Activated CD8-positive, alpha-beta memory T cell treated with anti-CD3 and anti-CD28 coated beads, Interleukin-2, amount 10 ng/mL, durations not matched to agents 7 days and 5 days (primary cell): Measurements from ENCODE around the gene KRT3. TPM values are rescaled to one million over a fixed set of nuclear protein-coding genes. Genes with fewer than 3 reads are reported as not detected.
"Not testable (repeated sequence)": the region's sequence is repeated elsewhere in the genome, so short reads cannot be mapped to it uniquely, and the experiment has no call there.

ENCODE experiments used
- ATAC-seq: fragments of 150-1000 bp; cut with Tn5 transposase; one replicate; pipeline ENCODE4 v1.10.0; 2021; ENCODE audit warnings: moderate library complexity
- CTCF ChIA-PET: fragments of 350-600 bp; sonication (Branson Sonifier 250); formaldehyde crosslinking; loops from one replicate; lab custom pipeline; 2021; ENCODE audit warnings: antibody characterized with exemption; lab: Charles Lee
- DNase-seq: peaks from one replicate; pipeline ENCODE4 v3.0.0-alpha.2; 2020
- H3K27ac Mint-ChIP-seq: one replicate; pipeline ENCODE4 v1.8.0; 2021; ENCODE audit warnings: mild to moderate bottlenecking, mixed read lengths
- H3K27me3 Mint-ChIP-seq: one replicate; pipeline ENCODE4 v1.8.0; 2021; ENCODE audit warnings: mixed read lengths
- H3K36me3 Mint-ChIP-seq: one replicate; pipeline ENCODE4 v1.8.0; 2021; ENCODE audit warnings: mild to moderate bottlenecking, mixed read lengths
- H3K4me1 Mint-ChIP-seq: one replicate; pipeline ENCODE4 v1.8.0; 2021; ENCODE audit warnings: mixed read lengths
- H3K4me3 Mint-ChIP-seq: one replicate; pipeline ENCODE4 v1.8.0; 2021; ENCODE audit warnings: mild to moderate bottlenecking, moderate library complexity, mixed read lengths
- H3K9me3 Mint-ChIP-seq: one replicate; pipeline ENCODE4 v1.8.0; 2022; ENCODE audit warnings: low read depth, mixed read lengths
- total RNA-seq, 2 experiments: library from RNA; stranded (reverse); gene quantifications; one replicate each; pipeline ENCODE4 v1.2.3, GENCODE V29; 2021

KRT3 gene
- total RNA-seq, 2 experiments from 2014 or later: not detected

- H3K9me3 Mint-ChIP-seq, H3K4me1 Mint-ChIP-seq, DNase-seq, H3K27ac Mint-ChIP-seq, H3K36me3 Mint-ChIP-seq, ATAC-seq, CTCF ChIA-PET, H3K4me3 Mint-ChIP-seq: not testable (repeated sequence)
- peaks cover 15% of the 10 kb centered on the region for H3K27me3 Mint-ChIP-seq
These were observed 34.7 kb downstream of the KRT3 start for GRCh38 chr12:52761218-52761617.

DNA sequence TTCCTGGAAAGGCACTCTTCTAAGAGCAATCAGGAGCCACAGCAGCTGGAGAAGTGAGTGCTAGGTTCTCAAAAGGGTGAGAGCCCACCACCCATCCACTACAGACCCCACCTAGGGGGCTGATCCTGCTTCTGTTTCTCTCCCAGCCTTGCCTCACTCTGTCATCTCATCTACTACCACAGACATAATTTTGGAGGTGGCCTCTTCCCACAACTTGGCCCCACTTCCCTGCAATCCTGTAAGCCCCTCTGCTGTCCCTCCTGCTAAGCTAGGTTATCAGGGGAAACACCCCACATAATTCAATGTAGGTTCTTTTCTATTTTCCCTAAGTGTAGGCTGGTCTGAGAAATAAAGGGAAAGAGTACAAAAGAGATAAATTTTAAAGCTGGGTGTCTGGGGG lies 35.3 kb downstream of the KRT3 start:
- no peak for DNase-seq
- H3K36me3 Mint-ChIP-seq: no peaks in the 10 kb centered on the region
- H3K27me3 Mint-ChIP-seq: peaks cover 11% of the 10 kb centered on the region
- H3K27ac Mint-ChIP-seq: no peak overlapping the region
- no peak overlapping the region for H3K4me3 Mint-ChIP-seq
- peaks cover 2% of the 10 kb centered on the region for H3K9me3 Mint-ChIP-seq
- ATAC-seq: no peak
- CTCF ChIA-PET: interaction anchor here (1.3 kb wide), 1 partner anchor 177 kb away, joined by 4 read pairs; no protein-coding TSS in a partner anchor
- no peaks in the 10 kb centered on the region for H3K4me1 Mint-ChIP-seq

- H3K27ac Mint-ChIP-seq: no peak overlapping the region
- no peak overlapping the region for H3K4me3 Mint-ChIP-seq
- DNase-seq (no peak), ATAC-seq (no peak)
- peaks cover 11% of the 10 kb centered on the region for H3K27me3 Mint-ChIP-seq
- no peaks in the 10 kb centered on the region for H3K4me1 Mint-ChIP-seq
- peaks cover 2% of the 10 kb centered on the region for H3K9me3 Mint-ChIP-seq
- H3K36me3 Mint-ChIP-seq: no peaks in the 10 kb centered on the region
- CTCF ChIA-PET: interaction anchor here (1.0 to 1.3 kb wide), 2 partner anchors 12 to 176 kb away, joined by 3 to 4 read pairs; no protein-coding TSS in a partner anchor
These were observed 36.2 kb downstream of the KRT3 start for GRCh38 chr12:52759695-52760094.

DNA sequence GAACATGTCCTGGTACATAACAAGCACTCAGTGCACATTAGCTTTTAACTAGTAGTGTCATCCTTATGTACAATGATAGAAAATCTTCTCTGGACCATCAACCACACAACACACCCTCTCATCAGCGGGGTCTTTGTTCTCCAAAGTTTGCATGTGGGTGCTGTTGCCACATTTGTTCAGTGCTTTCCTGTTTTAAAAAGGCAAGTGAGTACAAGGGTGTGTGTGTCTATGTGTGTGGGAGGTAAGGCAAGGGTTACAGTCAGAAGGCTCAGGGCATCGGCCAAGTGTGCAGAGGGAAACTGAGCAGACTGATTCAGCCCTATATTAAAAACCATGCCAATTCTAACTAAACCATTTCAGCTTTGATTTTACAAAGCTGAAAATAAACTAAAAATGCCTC lies 36.7 kb downstream of the KRT3 start:
- no peaks in the 10 kb centered on the region for H3K36me3 Mint-ChIP-seq

DNA sequence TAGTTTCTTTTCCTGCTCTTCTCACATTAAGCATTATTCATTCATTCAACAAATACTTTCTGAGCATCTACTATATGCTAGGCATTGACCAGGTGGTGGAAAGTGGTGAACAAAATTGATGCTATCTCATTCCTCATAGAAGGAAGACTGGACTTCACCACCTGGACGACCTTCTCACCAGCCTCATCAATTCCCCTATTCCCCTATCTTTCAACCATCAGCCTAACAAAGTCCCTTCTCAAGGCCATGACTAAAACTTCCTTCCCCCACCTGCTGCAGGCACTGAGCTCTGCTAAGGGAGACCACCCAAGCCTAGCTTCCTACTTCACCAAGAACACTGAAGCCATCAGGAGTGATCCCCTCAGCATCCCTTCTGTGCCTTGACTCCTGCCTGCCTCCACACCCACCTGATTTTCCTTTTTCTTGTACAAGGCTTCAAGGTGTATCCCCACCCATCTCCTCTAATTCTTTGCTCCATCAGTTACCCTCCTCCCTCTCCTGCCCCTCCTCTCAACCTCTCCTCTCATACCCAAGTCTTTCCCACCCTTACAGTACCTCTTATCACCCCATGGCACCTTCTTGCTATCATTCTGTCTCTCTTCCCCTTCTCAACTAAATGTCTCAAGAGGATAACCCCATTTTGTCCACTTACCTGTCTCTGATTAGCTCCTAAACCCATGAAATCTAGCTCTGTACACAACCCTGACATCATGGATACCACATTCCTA lies 38.3 kb downstream of the KRT3 start:
- CTCF ChIA-PET: no interaction called here
- Mint-ChIP-seq H3K9me3 (peaks cover 2% of the 10 kb centered on the region), H3K36me3 (no peaks in the 10 kb centered on the region), H3K27ac (no peak overlapping the region), H3K4me1 (no peaks in the 10 kb centered on the region), H3K4me3 (no peak overlapping the region), H3K27me3 (peaks cover 5% of the 10 kb centered on the region)
- ATAC-seq (no peak), DNase-seq (no peak)

More for the DNA sequence above, 36.7 kb downstream of the KRT3 start:
- Mint-ChIP-seq H3K27ac (no peak overlapping the region), H3K9me3 (peaks cover 2% of the 10 kb centered on the region), H3K27me3 (peaks cover 11% of the 10 kb centered on the region), H3K4me3 (no peak overlapping the region), H3K4me1 (no peaks in the 10 kb centered on the region)
- CTCF ChIA-PET: interaction anchor here (1.0 to 1.3 kb wide), 2 partner anchors 13 to 175 kb away, joined by 3 to 4 read pairs; no protein-coding TSS in a partner anchor
- DNase-seq: no peak
- no peak for ATAC-seq

GRCh38 chr12:52756281-52756960 lies 39.5 kb downstream of the KRT3 start:
- no peaks in the 10 kb centered on the region for H3K4me1 Mint-ChIP-seq
- CTCF ChIA-PET: interaction anchor here (0.8 kb wide), 1 partner anchor 12 kb away, joined by 3 read pairs; no protein-coding TSS in a partner anchor
- ATAC-seq: no peak
- peaks cover under 1% of the 10 kb centered on the region for H3K9me3 Mint-ChIP-seq
- no peaks in the 10 kb centered on the region for H3K36me3 Mint-ChIP-seq
- H3K27ac Mint-ChIP-seq: no peak overlapping the region
- H3K4me3 Mint-ChIP-seq: no peak overlapping the region
- peaks cover 7% of the 10 kb centered on the region for H3K27me3 Mint-ChIP-seq
- DNase-seq: no peak

- no peak for DNase-seq
- Mint-ChIP-seq H3K9me3 (no peaks in the 10 kb centered on the region), H3K4me3 (no peak overlapping the region), H3K4me1 (no peaks in the 10 kb centered on the region), H3K36me3 (no peaks in the 10 kb centered on the region), H3K27ac (no peak overlapping the region), H3K27me3 (peaks cover 7% of the 10 kb centered on the region)
- ATAC-seq: no peak
- CTCF ChIA-PET: interaction anchor here (0.8 kb wide), 1 partner anchor 13 kb away, joined by 3 read pairs; no protein-coding TSS in a partner anchor
These were observed 40.4 kb downstream of the KRT3 start for GRCh38 chr12:52755533-52755932.

DNA sequence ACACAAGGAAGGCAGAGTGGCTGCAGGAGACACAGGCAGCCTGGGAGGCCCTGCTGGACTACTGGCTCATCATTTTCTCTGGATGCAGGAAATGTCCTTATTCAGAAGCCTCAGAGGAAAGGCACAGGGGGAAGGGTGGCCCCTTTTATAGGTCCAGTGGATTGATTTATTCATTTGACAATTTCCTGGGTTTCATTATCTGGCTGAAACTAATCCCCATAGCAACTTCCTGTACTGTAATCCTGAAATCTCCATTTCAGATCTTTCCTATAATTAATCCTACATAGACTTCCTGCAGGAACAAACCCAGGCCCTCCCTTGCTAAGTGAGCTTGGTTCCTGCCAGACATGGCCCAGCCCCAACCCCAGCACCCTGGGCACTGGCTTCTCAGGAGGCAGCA lies 41.8 kb downstream of the KRT3 start:
- CTCF ChIA-PET: no interaction called here
- Mint-ChIP-seq H3K4me3 (no peak overlapping the region), H3K27me3 (peaks cover 12% of the 10 kb centered on the region), H3K36me3 (no peaks in the 10 kb centered on the region), H3K4me1 (no peaks in the 10 kb centered on the region), H3K9me3 (no peaks in the 10 kb centered on the region), H3K27ac (no peak overlapping the region)
- DNase-seq: no peak
- no peak for ATAC-seq

- Mint-ChIP-seq H3K36me3 (no peaks in the 10 kb centered on the region), H3K9me3 (no peaks in the 10 kb centered on the region), H3K4me3 (no peak overlapping the region), H3K27me3 (peaks cover 11% of the 10 kb centered on the region), H3K27ac (no peak overlapping the region), H3K4me1 (peaks cover 3% of the 10 kb centered on the region)
- DNase-seq (no peak), ATAC-seq (no peak)
- CTCF ChIA-PET: interaction anchor here (1.2 kb wide), 1 partner anchor 15 kb away, joined by 3 read pairs; no protein-coding TSS in a partner anchor
These were observed 42.6 kb downstream of the KRT3 start for GRCh38 chr12:52753283-52753682.

GRCh38 chr12:52752516-52752915 lies 43.4 kb downstream of the KRT3 start:
- Mint-ChIP-seq H3K4me1 (peaks cover 3% of the 10 kb centered on the region), H3K4me3 (no peak overlapping the region), H3K36me3 (no peaks in the 10 kb centered on the region), H3K27ac (no peak overlapping the region), H3K27me3 (peaks cover 11% of the 10 kb centered on the region), H3K9me3 (no peaks in the 10 kb centered on the region)
- ATAC-seq (no peak), DNase-seq (no peak)
- CTCF ChIA-PET: interaction anchor here (1.2 kb wide), 1 partner anchor 16 kb away, joined by 3 read pairs; no protein-coding TSS in a partner anchor

DNA sequence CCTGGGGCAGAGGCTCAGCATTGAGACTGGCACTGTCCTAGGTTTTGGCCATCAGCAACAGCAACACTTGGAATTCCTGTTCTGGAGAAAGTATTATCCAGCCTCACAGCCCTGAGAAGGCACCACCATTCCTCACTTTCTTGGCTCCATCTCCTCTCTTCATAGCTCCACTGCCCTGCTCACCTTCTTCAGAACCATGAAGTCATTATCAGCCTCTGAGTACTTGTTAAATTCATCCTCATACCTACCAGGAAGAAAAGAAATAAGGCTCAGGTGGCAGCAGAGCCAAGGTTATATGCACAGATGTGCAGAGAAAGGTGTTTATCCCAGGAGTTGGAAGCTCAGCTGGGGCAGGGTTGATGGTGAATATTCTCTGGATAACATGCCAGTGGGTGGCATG lies 44.1 kb downstream of the KRT3 start:
- H3K4me3 Mint-ChIP-seq: no peak overlapping the region
- no peaks in the 10 kb centered on the region for H3K36me3 Mint-ChIP-seq
- H3K27me3 Mint-ChIP-seq: peaks cover 11% of the 10 kb centered on the region
- CTCF ChIA-PET: no interaction called here
- H3K4me1 Mint-ChIP-seq: peaks cover 3% of the 10 kb centered on the region
- H3K27ac Mint-ChIP-seq: no peak overlapping the region
- no peaks in the 10 kb centered on the region for H3K9me3 Mint-ChIP-seq
- ATAC-seq (no peak), DNase-seq (no peak)

- H3K27me3 Mint-ChIP-seq: peaks cover 11% of the 10 kb centered on the region
- H3K36me3 Mint-ChIP-seq, CTCF ChIA-PET, H3K4me1 Mint-ChIP-seq, H3K9me3 Mint-ChIP-seq, ATAC-seq, DNase-seq, H3K27ac Mint-ChIP-seq, H3K4me3 Mint-ChIP-seq: not testable (repeated sequence)
These were observed 45.4 kb downstream of the KRT3 start for GRCh38 chr12:52750532-52750931.

DNA sequence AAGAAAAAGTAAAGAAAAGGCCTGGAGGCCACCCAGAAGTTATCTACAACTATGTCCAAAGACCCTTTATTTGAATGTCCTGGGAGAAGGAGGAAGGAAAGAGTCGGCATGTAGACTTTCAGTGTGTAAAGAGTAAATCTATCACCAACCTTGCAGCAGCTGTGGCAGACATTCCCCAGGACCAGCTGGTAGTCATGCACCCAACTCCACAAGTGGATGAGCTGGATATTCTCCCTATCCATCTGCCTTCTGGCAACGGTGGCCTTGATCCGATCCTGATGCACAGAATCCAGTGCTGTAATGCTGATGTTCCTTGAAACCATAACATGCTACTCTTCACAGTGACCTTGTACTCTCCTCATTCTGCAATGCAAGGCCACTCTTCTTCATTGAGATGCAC lies 46.1 kb downstream of the KRT3 start:
- DNase-seq: no peak
- H3K4me1 Mint-ChIP-seq: peaks cover 3% of the 10 kb centered on the region
- no peak for ATAC-seq
- CTCF ChIA-PET: no interaction called here
- peaks cover 11% of the 10 kb centered on the region for H3K27me3 Mint-ChIP-seq
- no peaks in the 10 kb centered on the region for H3K36me3 Mint-ChIP-seq
- H3K9me3 Mint-ChIP-seq: no peaks in the 10 kb centered on the region
- no peak overlapping the region for H3K4me3 Mint-ChIP-seq
- no peak overlapping the region for H3K27ac Mint-ChIP-seq
